HepG2 (cell line): ENCODE measurements around the gene GTF2I. TPM values are rescaled to one million over a fixed set of nuclear protein-coding genes. Genes with fewer than 3 reads are reported as not detected.

Experiments used
- BHLHE40 ChIP-seq: IDR thresholded peaks from 2 replicates; pipeline ENCODE4 v1.6.1; 2011; ENCODE audit warnings: low read length, improper control_type of control experiment
- FOXP4 ChIP-seq: sonication (generic); formaldehyde crosslinking; IDR thresholded peaks from 2 replicates; pipeline ENCODE4 v1.4.0; 2020; ENCODE audit warnings: missing genetic modification reagents
- HNF1B ChIP-seq: sonication (generic); formaldehyde crosslinking; IDR thresholded peaks from 2 replicates; pipeline ENCODE4 v1.5.1; 2020; ENCODE audit warnings: mild to moderate bottlenecking, moderate library complexity, missing genetic modification reagents
- IRF9 ChIP-seq: sonication (generic); formaldehyde crosslinking; IDR thresholded peaks from 2 replicates; pipeline ENCODE4 v1.8.0; 2022; ENCODE audit warnings: missing genetic modification reagents, mild to moderate bottlenecking, borderline replicate concordance
- NFYC ChIP-seq: IDR thresholded peaks from 2 replicates; pipeline ENCODE4 v1.6.1; 2016; ENCODE audit warnings: missing genetic modification reagents, missing compliant biosample characterization
- PHF21A ChIP-seq: sonication (generic); formaldehyde crosslinking; IDR thresholded peaks from 2 replicates; pipeline ENCODE4 v1.5.0; 2020; ENCODE audit warnings: mild to moderate bottlenecking, missing genetic modification reagents
- RBM39 ChIP-seq: fragments of 200-400 bp; formaldehyde crosslinking; IDR thresholded peaks from one replicate; pipeline ENCODE4 v1.6.1; 2018; ENCODE audit warnings: antibody characterized with exemption, mild to moderate bottlenecking, low read depth, low read length; ENCODE audit not compliant: poor library complexity, severe bottlenecking
- SAP130 ChIP-seq: IDR thresholded peaks from 2 replicates; pipeline ENCODE4 v1.6.1; 2016; ENCODE audit warnings: low read depth
- SP1 ChIP-seq, 2 experiments: fragments of 450-650 bp in 1 of 2; sonication (generic) in 1 of 2; formaldehyde crosslinking in 1 of 2; IDR thresholded peaks; 2 replicates each; pipeline versions ENCODE4 v1.4.0 to v1.6.1; 2016 to 2020; ENCODE audit warnings: missing genetic modification reagents in 1 of 2
- SP2 ChIP-seq: sonication (generic); formaldehyde crosslinking; IDR thresholded peaks from 2 replicates; pipeline ENCODE4 v1.5.1; 2020; ENCODE audit warnings: mild to moderate bottlenecking, missing genetic modification reagents
- ZFY ChIP-seq: sonication (generic); formaldehyde crosslinking; IDR thresholded peaks from 2 replicates; pipeline ENCODE4 v1.4.0; 2020; ENCODE audit warnings: missing genetic modification reagents
- ZNF484 ChIP-seq: sonication (generic); formaldehyde crosslinking; IDR thresholded peaks from 2 replicates; pipeline ENCODE4 v1.5.1; 2020; ENCODE audit warnings: mild to moderate bottlenecking, low read depth, missing genetic modification reagents, borderline replicate concordance
- ZNF501 ChIP-seq: sonication (generic); formaldehyde crosslinking; IDR thresholded peaks from 2 replicates; pipeline ENCODE4 v1.5.1; 2020; ENCODE audit warnings: mild to moderate bottlenecking, moderate library complexity, missing genetic modification reagents
- ZXDC ChIP-seq: sonication (generic); formaldehyde crosslinking; IDR thresholded peaks from 2 replicates; pipeline ENCODE4 v1.5.0; 2020; ENCODE audit warnings: mild to moderate bottlenecking, missing genetic modification reagents
- polyA plus RNA-seq, 8 experiments: library from polyadenylated mRNA; depleted of rRNA in 3 of 8; stranded (reverse) in 7 of 8; unstranded in 1 of 8; fragments of >200 nt; fragmentation: Illumina TruSeq in 4 of 8; extraction: Trizol in 4 of 8; gene quantifications; 2 replicates each; pipeline versions ENCODE4 v1.2.1 to v1.2.3, GENCODE V29; 2011 to 2016; ENCODE audit warnings: low read depth in 4 of 8, missing spikeins in 1 of 8, mixed read lengths in 1 of 8; ENCODE audit not compliant: insufficient read depth in 1 of 8
- total RNA-seq, 5 experiments: library from RNA; depleted of rRNA; stranded (reverse); fragments of >200 nt; fragmentation: Illumina TruSeq; extraction: Trizol; gene quantifications; 2 replicates each; pipeline ENCODE4 v1.2.3, GENCODE V29; 2016; ENCODE audit warnings: low read depth in 1 of 5
- TF ChIP-seq, protein P1 (sequence below): sonication (generic); formaldehyde crosslinking; IDR thresholded peaks from 2 replicates; pipeline ENCODE4 v1.4.0; 2020; ENCODE audit warnings: missing genetic modification reagents
- TF ChIP-seq, protein P2 (sequence below): sonication (generic); formaldehyde crosslinking; IDR thresholded peaks from 2 replicates; pipeline ENCODE4 v1.4.0; 2020; ENCODE audit warnings: missing genetic modification reagents, borderline replicate concordance

Gene GTF2I
- total and polyA plus RNA-seq, 2 of the 13 experiments (the other 11 are each of a cell fraction or from before 2014, with no cell fraction given) = 74.6 to 125 TPM

- TF ChIP-seq, protein P1, sequence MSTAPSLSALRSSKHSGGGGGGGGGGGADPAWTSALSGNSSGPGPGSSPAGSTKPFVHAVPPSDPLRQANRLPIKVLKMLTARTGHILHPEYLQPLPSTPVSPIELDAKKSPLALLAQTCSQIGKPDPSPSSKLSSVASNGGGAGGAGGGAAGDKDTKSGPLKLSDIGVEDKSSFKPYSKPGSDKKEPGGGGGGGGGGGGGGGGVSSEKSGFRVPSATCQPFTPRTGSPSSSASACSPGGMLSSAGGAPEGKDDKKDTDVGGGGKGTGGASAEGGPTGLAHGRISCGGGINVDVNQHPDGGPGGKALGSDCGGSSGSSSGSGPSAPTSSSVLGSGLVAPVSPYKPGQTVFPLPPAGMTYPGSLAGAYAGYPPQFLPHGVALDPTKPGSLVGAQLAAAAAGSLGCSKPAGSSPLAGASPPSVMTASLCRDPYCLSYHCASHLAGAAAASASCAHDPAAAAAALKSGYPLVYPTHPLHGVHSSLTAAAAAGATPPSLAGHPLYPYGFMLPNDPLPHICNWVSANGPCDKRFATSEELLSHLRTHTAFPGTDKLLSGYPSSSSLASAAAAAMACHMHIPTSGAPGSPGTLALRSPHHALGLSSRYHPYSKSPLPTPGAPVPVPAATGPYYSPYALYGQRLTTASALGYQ (CRISPR knock-in tag) = 0 out of 2 replicates have a peak, but pooled peaks have one; percentile 17
- TF ChIP-seq BHLHE40 = peak; percentile 63
- no peak for TF ChIP-seq SP1 (IDR thresholded peaks at IDR 0.05)
- no peak for TF ChIP-seq SP1 (CRISPR knock-in tag; IDR thresholded peaks at IDR 0.05)
- peak; percentile 65 for TF ChIP-seq NFYC (CRISPR knock-in tag)
- TF ChIP-seq SAP130 (CRISPR knock-in tag) = peak; percentile 73
- 0 out of 2 replicates have a peak, but pooled peaks have one; percentile 37 for TF ChIP-seq HNF1B (CRISPR knock-in tag)
- peak; percentile 16; the same call in 1 of the 2 replicates for TF ChIP-seq IRF9
- peak; percentile 2 for TF ChIP-seq RBM39
- TF ChIP-seq ZNF484 (CRISPR knock-in tag) = no peak
- peak; percentile 80 for TF ChIP-seq PHF21A
- TF ChIP-seq, protein P2, sequence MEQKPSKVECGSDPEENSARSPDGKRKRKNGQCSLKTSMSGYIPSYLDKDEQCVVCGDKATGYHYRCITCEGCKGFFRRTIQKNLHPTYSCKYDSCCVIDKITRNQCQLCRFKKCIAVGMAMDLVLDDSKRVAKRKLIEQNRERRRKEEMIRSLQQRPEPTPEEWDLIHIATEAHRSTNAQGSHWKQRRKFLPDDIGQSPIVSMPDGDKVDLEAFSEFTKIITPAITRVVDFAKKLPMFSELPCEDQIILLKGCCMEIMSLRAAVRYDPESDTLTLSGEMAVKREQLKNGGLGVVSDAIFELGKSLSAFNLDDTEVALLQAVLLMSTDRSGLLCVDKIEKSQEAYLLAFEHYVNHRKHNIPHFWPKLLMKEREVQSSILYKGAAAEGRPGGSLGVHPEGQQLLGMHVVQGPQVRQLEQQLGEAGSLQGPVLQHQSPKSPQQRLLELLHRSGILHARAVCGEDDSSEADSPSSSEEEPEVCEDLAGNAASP (CRISPR knock-in tag) = 0 out of 2 replicates have a peak, but pooled peaks have one; percentile 29
- TF ChIP-seq ZNF501 (CRISPR knock-in tag) = 0 out of 2 replicates have a peak, but pooled peaks have one; percentile 28
- peak; percentile 49 for TF ChIP-seq FOXP4
- TF ChIP-seq ZXDC (CRISPR knock-in tag) = 0 out of 2 replicates have a peak, but pooled peaks have one; percentile 23
- peak; percentile 14 for TF ChIP-seq ZFY
- TF ChIP-seq SP2 = peak; percentile 74
Observed at GRCh38 chr7:74658178-74659004, 873 bp downstream of the GTF2I start (continued).
